ENCODE results near the gene DGKH.
"Not testable (repeated sequence)": the region's sequence is repeated elsewhere in the genome, so short reads cannot be mapped to it uniquely, and the experiment has no call there.

The DGKH gene

DNA sequence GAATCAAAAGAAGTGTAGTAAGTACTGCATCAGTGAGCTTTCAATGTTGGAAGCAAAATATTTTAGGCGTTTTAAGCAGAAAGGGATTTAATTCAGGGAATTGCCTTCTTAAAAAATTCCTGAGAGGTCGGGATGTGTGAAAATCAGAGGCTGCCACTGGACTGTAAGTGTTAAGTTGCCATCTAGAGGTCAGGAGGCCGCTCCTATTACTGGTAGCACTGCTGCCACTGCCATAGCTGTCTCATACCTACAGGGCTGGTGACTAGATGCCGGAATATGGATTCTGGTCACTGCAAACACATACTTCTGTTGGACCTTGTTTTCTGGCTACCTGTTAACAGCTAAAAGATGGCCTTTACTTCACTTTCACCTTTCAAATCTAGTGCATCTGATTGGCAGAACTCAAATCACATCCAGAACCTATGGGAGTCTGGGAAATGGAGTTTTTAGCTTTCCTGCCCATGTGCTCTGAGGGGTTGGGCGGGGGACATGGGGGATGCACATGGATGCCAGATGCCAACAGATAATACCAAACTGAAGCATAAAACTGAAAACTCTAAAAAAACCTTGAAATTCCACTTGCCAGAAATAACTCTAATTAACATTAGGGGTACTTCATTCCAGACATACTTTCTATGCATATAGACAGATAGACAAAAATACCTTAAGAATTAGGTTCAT is 29.8 kb downstream of the DGKH start:
- no peak for DNase-seq

DNA sequence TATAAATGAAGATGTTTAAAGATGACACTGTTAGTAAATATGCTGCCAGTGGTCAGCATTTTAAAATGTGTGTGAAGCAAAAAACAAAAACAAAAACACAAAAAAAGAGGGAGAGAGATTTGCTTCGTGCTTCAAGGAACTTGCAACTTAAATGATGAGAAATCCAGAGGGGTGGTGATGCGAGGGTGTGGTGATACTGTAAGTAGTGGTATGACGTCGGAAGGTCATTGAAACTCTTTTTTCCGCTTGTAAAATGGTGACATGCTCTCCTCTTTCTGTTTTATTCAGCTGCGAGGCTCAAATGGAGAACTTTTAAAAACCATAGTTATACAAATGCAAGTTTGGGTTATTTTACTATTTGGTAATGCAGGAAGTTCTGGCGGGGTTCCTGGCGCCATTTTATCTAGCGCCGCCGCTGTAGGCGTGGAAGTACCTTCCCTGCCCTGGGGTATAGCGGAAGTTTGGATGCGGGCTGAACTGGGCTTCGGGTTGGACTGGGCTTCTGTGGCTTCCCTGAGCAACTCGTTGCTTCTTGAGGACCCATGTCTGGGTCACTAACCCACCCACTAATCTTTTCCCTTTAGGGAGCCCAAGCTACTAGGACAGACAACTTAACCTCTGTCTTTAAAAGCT is 34.8 kb downstream of the DGKH start:
- DNase-seq = no peak

DNA sequence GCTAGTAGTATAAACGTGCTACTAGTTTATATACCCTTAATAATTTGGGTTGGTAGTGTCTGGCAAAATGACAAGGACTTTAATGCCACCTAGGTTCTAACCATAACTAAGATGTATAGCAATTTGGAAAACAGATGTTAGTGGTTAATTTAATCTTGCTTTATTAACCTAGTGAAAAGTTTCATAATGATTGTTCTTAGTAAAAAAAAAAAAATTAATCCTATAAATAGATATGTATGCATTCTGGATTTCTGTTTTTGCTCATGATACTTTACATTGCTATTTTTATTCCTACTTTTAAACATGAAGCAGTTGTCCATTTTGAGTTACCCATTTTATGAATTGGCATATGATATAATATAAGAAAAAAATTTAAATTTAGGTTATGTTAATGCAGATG is 36.3 kb downstream of the DGKH start:
- DNase-seq = no peak

DNA sequence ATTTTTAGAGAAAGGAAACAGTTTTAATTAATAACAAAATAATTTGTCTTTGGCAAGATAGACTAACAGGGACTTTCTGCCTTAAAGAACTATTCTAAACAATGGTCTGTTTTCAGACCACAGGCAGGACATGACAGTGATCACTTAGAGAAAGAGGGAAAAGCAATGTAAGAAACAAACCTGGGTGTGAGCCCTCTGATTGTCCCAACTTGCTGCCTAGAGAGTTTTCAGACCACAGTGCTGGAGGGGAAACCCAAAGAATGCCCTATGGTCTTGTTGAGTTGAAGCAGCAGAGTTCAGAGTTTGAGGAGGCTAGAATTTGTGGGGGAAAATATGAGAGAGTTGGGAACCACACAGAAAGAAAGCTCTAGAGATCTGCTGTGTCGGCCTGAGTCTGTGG is 38.1 kb downstream of the DGKH start:
- DNase-seq = no peak

DNA sequence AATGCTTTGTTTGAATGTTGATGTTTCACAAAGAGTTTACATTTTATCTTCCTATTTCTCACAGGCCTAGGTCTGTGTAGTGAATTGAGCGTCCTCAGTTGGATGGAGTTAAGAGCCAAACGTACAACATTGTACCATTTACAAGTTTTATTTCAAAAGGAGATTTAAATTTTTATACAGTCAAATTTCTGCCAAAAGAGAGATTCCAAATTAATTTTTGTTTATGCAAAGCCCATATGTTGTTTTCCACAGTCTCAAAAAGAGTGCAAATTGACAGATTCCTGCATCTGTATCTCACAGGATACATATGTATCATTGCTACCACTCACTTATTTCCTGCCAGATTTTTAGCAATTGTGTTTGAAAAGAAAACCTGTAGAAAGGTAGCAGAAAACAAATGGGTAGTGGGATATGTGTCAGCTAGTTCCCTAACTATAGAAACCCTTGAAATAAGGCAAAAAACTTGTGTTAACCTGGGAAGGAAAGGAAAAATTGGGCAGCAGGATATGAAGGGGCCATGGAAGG is 46.1 kb downstream of the DGKH start:
- no peak for DNase-seq

DNA sequence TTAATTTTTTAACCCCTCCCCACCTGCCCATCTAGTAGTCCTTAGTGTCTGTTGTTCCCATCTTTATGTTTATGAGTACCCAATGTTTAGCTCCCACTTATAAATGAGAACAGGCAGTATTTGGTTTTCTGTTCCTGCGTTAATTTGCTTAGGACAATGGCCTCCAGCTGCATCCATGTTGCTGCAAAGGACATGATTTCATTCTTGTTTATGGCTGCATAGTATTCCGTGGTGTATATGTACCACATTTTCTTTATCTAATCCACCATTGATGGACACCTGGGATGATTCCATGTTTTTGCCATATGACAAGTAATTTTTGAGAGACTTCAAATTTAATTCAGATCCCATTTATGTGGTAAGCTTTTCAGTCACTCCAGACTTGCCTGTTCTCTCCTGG is 47.8 kb downstream of the DGKH start:
- not testable (repeated sequence) for DNase-seq

DNA sequence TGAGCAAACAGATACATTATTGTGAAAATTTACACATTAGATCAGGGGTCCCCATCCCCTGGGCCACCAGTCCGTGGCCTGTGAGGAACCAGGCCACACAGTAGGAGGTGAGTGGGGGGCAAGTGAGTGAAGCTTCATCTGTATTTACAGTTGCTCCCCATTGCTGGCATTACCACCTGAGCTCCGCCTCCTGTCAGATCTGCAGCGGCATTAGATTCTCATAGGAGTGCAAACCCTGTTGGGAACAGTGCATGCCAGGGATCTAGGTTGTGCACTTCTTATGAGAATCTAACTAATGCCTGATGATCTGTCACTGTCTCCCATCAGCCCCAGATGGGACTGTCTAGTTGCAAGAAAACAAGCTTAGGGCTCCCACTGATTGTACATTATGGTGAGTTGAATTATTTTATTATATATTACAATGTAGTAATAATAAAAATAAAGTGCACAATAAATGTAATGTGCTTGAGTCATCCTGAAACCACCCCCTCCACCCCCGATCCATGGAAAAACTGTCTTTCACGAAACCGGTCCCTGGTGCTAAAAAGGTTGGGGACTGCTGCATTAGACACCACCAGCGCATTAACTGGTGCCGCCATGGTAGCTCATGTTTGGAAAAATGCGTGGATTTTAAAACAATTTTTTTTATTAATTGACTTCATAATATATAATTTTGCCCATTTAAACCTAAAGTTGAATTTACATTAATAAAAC is 51.7 kb downstream of the DGKH start:
- DNase-seq = no peak

DNA sequence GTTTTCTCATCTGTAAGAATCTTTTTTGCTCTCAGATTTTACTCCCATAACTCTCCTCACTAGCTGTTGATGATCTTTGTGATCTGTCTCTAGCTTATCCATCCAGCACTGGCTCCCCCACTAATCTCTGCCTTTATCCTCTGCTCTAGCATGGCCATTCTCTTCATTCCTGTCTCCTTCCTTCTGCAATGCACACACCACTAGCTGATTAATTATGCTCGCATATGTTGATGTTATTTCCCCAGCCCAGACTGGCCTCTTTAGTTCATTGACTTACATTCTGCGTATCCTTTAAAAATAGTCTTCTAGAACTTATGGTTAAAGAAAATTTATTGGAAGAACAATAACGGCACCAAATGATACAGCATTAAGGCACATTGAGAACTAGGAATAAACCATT is 52.5 kb downstream of the DGKH start:
- DNase-seq = no peak

DNA sequence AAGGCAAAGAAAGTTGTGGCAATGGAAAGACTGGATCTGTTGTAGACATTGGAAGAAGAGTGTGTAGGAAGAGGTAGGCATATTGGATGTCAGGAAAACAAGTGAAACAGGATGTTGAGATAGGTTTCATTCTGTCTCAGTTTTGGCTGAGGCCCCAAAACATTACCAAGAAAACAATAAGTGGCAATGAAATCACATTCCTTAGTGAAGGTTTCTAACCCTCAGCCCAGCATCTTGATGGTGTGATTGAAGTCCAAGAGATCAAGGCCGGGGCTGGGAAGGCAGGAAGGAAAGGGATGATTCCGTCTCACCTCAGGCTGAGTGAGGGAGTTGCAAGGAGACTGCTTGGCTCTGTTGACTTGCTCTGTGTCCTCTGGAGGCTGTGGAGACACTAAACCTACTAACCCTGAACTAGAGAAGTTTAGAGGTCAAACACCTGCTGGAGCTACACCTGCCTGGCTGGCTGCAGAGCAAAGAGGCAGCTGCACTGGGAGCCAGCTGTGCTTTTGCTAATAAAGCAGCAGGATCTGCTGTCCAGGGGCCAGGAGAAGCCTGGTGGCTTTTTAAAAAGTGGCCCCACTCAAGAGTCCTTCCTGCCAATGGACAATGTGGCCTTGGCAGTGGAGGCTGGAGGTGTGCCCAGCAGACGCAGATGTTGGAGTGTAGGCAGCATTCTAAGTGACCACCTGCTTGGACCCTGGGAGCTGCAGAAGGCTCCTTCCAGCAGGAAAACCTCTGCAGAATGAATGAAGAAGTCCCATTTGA is 53.6 kb downstream of the DGKH start:
- DNase-seq = no peak

DNA sequence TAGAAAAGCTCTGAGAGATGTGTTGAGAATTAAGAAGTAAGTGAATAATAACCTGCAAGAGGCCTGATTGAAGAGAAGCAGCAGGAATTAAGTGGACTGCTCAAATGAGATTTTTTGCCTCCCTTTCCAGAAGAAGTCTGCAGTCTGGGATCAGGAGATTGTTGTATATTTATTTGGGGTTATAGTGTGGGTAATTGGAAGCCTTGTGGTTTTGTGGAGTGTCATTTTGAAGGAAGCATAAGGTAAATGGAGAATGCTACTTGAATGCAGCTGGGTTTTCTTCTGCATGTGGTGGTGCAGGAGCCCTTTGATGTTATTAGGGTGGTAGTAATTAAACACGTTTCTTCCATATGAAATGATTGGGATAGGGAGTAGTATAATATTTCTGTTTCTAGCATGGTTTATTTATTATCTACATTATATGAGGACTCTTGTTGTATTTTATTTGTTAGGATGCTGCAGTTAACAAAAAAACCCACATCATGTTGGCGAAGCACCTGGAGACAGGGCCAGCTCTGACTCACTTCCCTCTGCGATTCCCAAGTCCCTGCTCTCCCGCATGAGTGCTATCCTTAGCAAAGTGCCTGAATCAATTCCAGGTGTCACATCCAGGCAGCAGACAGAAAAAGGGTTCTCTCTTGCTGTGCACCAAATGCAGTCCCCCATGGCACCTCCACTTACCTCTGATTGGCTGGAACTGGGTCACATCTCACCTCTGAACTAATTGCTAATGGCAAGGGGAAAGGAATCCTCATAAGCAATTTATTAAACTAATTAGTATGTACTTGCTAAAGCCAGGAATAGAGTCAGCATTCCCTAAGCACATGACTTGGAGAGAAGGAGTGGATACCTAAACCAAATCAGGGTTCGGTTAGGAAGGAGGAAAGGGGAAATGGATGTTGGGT is 54.8 kb downstream of the DGKH start:
- DNase-seq = no peak

DNA sequence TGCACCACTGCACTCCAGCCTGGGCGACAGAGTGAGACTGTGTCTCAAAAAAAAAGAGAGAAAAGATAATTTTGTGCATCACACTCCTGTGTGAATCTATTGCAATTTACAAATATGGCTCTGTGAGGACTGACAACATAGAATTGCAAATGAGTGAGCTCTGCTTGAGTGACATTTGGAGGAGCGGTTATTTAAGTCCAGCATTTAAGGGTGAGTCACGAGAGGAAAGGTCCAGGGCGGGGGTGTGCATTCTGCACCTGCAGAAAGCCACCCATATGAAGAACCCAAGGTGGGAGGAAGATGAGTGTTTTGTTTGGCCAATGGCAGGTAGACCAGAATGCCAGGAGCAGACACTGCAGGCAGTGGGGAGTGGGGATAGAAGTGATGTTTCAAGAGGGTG is 58.5 kb downstream of the DGKH start:
- no peak for DNase-seq

DNA sequence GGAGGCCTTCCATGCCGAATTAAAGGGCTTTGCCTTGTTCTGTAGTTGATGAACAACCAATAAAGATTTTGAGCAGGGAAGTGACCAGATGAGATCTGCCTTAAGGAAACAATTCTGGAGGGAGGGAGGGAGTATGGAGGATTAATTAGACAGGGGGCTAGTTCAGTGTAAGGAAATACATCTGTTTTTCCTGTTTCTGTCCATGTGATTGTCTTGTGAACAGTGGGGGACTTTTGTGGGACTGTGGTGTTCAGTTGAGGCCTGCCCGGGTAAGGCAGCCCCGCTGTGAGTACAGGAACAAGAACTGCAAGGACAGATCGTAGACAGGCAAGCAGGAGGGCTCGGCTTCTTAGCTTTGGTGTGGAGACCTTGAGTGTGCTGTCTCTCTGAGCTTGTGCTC is 59.0 kb downstream of the DGKH start:
- no peak for DNase-seq

DNA sequence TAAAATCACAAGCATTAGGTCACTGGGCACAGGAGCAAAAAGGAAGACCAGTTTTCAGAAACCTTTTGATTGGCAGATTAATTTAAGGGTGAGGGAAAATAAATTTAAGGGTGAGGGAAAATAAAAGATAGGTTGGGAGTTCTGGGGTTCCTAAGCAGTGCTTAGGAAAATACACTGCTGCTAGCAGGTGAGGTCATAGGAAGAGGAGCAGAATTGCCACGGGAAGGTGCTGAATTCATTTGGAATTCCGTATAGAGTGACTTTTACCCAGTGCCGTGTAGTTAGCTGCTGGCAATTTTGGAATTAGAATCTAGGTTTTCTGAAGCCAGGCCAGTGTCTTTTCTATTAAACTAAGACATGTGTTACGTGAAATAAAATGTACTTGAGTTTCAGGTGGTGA is 59.8 kb downstream of the DGKH start:
- no peak for DNase-seq

DNA sequence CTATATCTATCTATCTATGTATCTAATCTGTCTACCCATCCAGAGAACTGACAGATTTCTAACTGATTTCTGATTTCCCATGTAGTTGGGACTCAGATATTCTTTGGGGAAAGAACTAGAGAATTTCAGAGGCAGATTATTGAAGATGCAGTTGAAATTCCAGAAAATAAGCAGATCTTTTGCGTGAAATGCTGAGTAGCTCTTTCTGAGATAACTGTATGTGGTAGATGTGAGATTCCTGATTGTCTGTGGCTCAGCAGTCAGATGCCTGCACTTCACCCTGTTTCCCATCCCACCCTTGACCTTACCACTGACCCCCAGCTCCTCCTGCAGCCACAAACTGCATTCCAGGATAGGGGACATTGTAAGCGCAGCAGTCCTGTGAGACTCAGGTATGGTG is 61.5 kb downstream of the DGKH start:
- DNase-seq = no peak

DNA sequence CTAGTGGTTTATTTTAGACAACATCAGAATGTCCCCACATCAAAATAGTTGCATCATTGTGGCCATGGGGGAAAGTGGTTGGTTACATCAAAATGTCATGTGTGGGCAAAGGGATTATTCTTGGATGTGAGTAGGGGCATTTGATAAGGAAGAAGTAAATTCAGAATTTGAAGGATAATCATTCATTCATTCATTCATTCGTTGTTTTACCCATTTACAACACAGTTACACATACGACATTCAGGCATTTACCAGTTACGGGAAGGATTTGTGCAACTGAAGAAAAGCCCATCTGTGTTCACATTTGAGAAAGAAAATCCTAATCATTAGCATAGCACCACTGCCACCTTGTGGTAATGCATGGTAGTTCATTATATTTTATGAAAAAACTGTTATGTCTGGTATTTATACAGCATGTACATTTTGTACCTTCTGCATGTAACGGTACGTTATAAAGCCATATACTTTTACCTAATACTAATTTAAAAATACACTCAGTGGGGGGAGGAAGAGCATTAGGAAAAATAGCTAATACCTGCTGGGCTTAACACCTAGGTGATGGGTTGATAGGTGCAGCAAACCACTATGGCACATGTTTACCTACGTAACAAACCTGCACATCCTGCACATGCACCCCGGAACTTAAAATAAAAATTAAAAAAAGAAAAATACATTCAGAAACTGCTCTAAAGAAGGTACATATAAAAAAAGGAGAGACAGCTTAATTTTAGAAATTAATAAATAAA is 62.1 kb downstream of the DGKH start:
- DNase-seq = no peak

DNA sequence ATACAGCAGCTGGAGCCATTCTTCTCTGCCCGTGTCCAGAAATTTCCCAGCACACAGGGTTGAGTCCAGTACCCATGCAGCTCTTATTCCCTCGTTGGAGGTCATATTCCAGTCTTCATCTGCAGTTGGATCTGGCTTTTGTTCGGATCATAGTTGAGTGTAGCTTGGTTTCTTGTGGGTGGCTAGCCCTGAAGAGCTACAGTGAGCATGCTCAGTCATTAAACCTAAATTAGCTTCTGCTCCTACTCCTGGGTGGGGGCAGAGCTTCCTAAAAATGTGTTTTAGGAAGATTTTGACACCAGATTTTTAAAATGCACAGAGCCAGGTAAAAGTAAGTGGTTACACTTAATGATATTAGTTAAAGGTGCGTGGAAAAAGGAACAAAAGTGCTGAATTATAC is 64.4 kb downstream of the DGKH start:
- no peak for DNase-seq

DNA sequence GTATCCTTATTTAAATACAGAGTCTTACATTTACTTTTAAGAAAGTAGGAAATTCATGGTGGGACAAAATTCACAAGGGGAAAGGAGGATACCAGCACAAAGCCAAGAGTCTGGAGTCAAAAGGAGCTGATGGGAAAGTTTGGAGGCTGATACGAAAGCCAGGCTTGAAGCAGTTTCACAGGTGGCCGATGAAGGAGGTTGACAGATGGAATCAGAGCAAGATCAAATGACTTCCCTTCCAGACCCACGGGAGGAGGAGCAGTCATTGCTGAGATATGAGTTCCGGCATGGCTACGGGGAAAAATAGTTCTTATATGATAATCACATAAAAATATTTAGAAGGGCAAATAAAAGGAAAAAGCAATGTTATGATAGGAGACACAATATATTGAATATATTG is 65.0 kb downstream of the DGKH start:
- no peak for DNase-seq

DNA sequence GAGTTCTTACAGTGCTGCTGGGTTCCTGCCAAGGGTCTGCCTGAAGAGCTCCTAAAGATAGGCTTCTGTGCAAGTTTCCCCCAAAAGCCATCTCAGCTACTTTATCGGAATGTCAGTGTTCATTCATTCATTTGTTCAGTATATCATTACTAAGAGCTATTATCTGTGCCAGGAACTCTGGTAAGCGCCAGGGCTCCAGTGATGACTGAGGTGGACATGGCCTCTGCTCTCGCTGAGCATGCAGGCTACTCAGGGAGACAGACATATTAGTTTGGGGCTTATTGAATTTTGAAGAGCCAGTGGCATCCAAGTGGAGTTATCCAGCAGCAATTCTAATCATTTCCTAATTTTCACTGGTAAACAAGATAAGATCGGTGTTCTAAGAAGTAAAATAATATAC is 65.8 kb downstream of the DGKH start:
- DNase-seq = no peak

DNA sequence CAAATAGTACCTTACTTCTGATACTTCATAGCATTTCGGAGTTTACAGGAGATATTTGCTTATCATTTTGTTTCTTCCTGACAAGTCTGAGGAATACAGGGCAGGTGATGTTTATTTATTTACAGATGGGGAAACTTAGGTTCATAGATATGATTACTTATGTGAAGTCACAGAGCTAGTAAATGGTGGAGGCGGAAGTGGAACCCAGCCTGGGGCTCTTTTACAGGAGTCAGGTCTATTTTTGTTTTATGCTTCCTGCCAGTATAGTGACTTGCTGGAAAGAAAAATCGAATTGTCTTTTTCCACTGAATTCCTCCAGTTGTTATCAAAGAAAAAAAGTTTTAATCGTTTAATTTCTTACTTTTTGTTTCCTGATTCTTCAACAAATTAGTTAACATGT is 66.5 kb downstream of the DGKH start:
- no peak for DNase-seq

DNA sequence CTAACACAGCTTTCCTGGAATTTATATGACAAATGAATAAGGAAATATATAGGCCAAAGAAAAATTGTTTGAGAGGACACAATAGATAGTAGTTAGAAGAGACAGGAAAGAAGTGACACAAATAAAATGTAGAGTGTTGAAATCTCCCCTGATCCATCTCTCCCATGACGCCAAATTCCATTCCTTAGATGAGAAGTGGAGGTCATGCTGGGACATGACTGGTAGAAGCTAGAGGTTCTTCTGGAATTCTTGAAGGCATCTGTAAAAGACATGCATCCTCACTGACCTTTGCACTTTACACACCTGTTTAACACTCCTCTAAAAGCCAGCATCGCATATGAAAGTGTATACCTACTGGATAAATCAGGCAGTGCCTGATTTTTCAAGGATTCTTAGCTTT is 67.8 kb downstream of the DGKH start:
- DNase-seq = no peak

DNA sequence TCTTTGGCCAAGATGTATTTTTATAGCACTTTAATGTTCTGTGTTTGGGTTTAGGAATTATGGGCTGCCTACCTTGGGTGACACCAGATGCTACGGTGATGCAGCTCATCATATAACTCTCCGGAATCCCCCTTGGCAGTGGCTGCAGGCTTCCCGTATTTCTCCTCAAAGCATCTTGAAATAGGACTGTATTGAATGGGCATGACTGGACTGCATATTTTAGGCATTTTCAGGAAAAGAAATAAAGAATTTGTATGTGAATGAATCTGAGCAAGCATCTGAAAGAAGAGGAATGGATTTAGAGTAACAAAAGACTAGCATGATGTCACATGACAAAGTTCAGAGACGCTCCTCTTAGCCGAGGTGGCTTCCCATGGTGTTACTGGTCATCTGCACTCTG is 70.6 kb downstream of the DGKH start:
- no peak for DNase-seq

DNA sequence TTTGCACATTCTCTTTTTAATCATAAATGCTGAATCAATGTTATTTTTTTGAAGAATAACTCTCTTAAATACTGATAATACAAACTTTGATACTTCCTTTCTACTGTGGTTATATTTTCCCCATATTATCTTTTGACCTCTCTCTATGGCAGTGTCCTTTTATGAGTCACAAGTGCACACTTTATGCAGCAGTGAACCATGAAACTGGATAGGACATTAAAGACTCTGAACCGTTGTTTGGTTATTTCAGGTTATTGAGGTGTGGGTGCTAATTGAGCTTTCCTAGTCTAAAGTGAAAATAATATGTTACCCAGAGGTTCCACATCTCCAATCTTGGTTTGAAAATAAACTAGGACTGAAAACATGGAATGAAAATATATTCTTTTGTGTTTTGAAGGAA is 71.4 kb downstream of the DGKH start:
- DNase-seq = no peak
